Coronary artery (tissue), 2 donors: Measurements from ENCODE around the gene SAMD11.

Source experiments
- DNase-seq: peaks from one replicate; pipeline ENCODE4 v3.0.0-alpha.2; 2017; ENCODE audit warnings: low spot score
- H3K27ac ChIP-seq, 2 donors: fragments of 200-600 bp; sonication (generic); one replicate each; pipeline ENCODE4 v1.5.1; 2016 to 2019
- H3K4me3 ChIP-seq: fragments of 200-600 bp; sonication (generic); 2 replicates; pipeline ENCODE4 v1.5.1; 2016; ENCODE audit warnings: mild to moderate bottlenecking, moderate library complexity
- CTCF ChIP-seq: fragments of 200-600 bp; sonication (generic); IDR thresholded peaks from one replicate; pipeline ENCODE4 v1.5.1; 2019; ENCODE audit warnings: antibody characterized with exemption

Gene SAMD11

GRCh38 chr1:938711-939489 is 15.2 kb downstream of the SAMD11 start:
- DNase-seq: no peak
- TF ChIP-seq CTCF: no peak
- H3K4me3 ChIP-seq: no peak overlapping the region
- H3K27ac ChIP-seq: no peak overlapping the region

- Histone ChIP-seq H3K27ac (peak overlapping the region in 1 of 2 donors; percentile 77), H3K4me3 (peak overlapping the region; percentile 74)
- DNase-seq: no peak
- TF ChIP-seq CTCF: no peak
Observed at GRCh38 chr1:939511-940106, 15.9 kb downstream of the SAMD11 start.

GRCh38 chr1:940107-941014 is 16.6 kb downstream of the SAMD11 start:
- H3K27ac ChIP-seq: peak overlapping the region in 1 of 2 donors; percentile 77
- H3K4me3 ChIP-seq: peak overlapping the region; percentile 74
- no peak for DNase-seq
- no peak for TF ChIP-seq CTCF

DNA sequence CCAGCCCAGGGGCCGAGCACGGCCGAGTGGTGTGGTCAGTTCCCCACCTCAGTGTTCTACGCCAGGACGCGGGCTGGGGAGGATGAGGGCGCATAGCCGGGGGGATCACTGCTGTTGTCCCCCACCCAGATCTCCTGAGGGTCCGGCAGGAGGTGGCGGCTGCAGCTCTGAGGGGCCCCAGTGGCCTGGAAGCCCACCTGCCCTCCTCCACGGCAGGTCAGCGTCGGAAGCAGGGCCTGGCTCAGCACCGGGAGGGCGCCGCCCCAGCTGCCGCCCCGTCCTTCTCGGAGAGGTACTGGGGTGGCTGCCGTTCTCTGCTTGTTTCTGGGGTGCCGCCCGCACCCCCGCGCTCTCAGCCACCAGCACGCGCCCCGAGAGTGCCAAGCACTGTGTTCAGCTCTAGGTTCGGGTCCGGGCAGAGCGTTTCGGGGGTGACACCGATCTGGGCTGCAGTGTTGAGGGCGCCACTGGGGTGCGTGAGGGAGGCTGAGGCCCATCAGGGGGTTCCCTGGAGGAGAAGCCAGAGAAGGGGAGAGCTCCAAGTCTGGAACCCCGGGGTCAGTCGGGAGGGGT is 17.4 kb downstream of the SAMD11 start:
- DNase-seq: no peak
- peak overlapping the region; percentile 74 for H3K4me3 ChIP-seq
- H3K27ac ChIP-seq: peak overlapping the region in 1 of 2 donors; percentile 77
- no peak for TF ChIP-seq CTCF

DNA sequence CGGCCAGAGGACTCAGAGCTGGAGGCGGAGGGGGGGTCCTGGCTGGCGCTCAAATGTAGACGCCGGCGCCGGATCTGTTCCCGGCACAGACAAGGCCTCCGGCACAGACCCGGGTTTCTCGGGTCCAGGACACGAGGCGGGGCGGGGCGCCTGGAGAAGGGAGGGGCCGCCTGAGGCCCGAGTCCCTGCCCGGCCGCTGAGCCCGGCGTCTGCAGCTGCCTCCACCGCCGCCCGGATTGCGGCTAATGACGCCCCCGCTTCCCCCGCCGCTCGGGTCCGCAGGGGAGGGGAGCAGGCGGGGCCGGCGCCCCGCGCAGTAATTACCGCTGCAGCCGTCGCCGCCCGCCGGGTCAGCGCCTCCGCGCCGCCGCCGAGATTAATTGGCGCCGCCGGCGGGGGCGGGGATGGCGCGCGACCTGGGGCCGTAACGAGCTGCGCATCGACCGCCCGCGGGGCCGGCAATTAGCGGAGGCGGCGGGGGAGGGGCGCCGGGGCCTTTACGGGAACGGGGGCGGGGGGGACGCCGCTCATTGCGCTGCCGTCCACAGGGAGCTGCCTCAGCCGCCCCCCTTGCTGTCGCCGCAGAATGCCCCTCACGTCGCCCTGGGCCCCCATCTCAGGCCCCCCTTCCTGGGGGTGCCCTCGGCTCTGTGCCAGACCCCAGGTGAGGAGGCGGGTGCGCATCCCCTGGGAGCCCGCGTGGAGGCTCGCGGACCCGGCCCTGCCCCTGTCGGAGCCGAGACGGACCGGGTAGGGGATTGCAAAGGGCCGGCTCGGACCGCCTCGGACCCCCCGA is 18.1 kb downstream of the SAMD11 start:
- H3K27ac ChIP-seq: peak overlapping the region in 1 of 2 donors; percentile 77
- TF ChIP-seq CTCF: no peak
- peak overlapping the region; percentile 74 for H3K4me3 ChIP-seq
- DNase-seq: peak; percentile 86

- DNase-seq: no peak
- peak overlapping the region; percentile 74 for H3K4me3 ChIP-seq
- H3K27ac ChIP-seq: peak overlapping the region in 1 of 2 donors; percentile 77
Observed at GRCh38 chr1:942411-942821, 18.7 kb downstream of the SAMD11 start.

More at GRCh38 chr1:942411-942821, 18.7 kb downstream of the SAMD11 start:
- no peak for TF ChIP-seq CTCF
